HG03139 (cell line): ENCODE results near the gene ARL4A.
"Not testable (repeated sequence)": the region's sequence is repeated elsewhere in the genome, so short reads cannot be mapped to it uniquely, and the experiment has no call there.

Experiments
- ATAC-seq: cut with Tn5 transposase; IDR thresholded peaks from one replicate; pipeline ENCODE4 v1.9.1; 2021; ENCODE audit not compliant: unreplicated experiment

ARL4A gene, protein sequence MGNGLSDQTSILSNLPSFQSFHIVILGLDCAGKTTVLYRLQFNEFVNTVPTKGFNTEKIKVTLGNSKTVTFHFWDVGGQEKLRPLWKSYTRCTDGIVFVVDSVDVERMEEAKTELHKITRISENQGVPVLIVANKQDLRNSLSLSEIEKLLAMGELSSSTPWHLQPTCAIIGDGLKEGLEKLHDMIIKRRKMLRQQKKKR

DNA sequence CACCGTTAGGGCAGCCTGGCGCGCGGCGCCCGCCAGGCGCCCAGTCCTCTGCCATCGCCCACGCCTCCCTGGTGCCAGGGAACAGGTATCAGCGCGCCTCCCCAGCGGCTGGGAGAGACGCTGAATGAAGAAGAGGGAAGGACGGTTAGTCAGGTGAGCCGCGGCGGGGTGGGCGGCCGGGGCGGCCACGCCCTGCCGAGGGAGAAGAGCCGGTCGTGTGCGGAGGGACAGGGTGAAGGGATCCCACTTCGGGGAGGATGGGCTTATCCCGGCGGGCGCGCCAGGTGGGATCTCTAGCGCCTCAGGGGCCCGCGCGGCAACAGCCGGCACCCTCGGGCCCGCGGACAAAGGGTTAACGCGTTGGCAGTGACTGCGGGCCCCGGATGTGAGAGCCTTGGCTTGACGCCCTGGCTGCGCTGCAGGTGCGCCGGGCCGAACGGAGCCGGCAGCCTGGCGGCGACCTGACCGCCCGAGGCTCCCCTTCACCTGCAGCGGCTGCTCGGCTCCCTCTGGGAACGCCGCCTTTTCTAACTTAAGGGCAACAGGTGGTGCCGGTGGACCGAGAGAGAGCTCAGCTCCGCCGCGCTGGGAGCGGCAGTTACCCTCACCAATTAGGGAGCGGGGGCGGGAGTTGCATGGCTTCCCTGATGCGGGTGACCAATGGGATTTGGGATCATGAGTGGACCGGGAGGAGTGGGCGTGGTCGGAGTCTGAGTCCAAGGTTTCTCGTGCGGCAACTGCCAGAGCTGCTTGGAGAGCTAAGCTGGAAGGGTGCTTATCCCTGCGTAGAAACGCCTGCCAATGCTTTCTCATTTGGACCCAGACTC, at the start of gene ARL4A:
TSS of gene ARL4A (plus strand) at position 743 of the 827 bp plus-strand sequence. CDS start 622 bp downstream, outside the sequence.
- peak; percentile 77 for ATAC-seq

DNA sequence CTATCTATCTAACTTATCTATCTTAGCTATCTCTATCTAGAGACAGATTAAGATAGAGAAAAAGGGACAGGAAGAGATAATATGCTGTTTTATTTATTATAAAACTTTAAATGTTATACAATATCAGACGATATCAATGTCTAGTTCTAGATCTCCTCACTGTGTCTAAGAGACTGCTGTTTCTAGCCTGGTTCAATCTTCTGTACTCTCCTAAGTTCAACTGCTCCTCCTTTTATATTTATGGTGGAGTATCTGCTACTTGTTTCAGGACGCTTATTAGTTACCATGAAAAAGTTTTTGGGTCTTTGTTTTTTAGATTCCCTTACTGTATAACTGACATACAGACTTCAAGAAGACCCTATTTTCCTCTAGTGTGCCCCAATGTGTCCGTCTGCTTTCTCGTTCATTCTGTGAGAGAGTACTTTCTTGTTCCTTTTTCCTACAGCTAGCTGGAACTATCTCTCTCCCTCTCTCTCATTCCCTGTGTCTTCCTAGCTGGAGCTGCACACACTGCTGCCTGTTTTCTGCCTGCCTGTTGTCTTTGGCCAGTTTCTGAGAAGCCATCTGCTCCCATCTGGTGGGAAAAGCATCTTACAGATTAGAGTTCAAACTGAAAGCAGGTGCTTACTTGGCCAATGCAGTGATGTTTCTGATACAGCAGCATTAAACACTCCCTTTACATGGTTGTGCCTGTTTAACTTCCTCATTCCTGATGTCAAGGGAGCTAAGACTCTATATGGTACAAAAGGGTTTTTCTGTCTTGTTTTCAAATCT, 49.4 kb upstream of the ARL4A start:
- no peak for ATAC-seq

DNA sequence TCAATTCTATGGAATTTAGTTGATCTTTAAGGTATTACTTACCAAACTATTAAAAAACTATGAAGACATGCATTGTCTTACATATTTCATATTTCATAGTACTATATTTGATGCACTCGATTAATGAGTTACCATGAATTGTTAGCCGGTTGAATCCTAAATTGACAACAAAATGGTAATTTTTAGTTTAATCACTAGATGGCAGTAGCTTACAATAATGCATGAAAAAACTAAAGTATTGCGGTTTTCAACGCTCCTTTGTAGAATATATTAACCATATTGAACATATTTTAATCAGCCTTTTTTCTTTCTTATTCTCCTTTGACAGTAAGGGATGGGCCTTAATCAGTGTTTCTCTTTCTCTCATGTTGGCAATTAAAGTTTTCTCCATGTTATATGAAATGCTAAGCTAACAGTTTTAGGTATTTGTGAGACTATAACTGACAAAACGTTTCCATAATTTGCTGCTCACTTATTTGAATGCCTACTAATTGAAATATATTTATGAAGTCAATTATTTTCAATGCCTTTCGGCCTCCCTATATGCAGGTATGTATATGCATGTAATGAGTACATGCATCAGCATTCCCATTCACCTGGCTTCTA, 48.5 kb upstream of the ARL4A start:
- no peak for ATAC-seq

DNA sequence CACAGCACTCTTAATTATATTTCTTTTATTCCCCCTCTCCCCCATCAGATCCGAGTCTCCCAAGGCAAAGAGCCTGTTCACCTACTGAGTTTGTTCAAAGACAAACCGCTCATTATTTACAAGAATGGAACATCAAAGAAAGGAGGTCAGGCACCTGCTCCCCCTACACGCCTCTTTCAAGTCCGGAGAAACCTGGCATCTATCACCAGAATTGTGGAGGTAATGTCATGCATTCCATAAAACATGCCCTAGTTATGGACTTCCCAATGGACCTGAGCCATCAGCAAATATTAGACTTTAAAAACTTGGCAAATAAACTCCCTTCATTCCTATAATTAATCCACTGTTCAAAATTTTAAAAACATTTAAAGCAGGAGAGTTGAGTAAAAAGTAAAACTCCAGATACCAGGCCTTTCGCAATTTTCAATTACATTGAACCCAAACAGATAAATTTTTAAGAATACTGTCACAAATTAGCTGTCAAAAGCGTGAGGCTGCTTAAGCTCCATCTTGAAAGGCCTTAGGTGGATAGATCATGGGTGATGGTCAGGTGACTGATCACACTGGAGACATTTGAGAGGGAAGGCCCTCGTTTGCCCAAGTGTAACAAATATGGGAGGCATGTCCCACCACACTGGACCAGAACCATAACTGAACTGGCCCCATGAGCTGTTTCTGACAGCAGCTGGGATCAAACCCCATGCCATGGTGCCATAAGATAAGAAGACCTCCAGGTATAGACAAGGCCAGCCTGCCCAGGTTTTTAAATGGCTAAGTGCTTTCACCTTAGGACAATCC, 46.9 kb upstream of the ARL4A start:
- ATAC-seq = no peak

DNA sequence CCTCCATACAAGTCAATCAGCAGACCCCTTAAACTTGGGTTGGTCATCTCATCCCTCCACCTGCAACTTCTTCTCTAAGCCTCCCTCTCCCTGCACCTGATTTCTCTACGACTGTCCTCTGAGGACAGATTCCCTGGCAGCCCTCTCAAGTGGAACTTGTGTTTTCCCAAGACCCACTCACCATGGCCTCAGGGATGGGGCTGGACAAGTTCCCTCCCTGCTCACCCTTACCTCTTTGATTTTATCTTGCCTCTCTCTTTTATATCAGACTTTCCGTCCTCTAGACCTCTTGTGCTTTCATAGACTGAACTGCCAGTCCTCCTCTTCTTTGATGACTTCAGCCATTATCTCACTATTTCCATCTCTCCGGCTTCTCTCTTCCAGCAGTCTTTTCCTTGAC, 46.2 kb upstream of the ARL4A start:
- no peak for ATAC-seq

DNA sequence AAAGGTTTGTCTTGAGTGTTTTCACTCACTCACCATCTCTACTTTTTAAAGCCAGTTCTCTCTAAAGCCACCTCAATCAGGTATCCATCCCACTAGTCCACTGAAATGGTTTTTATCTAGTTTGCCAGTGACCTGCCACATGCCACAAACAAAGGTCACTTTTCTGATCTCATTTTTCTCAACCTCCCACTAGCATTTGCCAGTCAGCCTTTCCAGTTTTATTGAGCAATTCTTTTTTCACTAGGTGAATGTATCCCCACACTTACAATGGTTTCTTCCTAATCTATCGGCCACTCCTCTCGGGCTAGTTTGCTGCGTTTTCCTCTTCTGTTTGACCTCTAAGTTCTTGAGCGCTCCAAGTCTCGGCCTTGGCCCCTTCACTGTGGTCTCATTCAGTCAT, 44.9 kb upstream of the ARL4A start:
- ATAC-seq = no peak

DNA sequence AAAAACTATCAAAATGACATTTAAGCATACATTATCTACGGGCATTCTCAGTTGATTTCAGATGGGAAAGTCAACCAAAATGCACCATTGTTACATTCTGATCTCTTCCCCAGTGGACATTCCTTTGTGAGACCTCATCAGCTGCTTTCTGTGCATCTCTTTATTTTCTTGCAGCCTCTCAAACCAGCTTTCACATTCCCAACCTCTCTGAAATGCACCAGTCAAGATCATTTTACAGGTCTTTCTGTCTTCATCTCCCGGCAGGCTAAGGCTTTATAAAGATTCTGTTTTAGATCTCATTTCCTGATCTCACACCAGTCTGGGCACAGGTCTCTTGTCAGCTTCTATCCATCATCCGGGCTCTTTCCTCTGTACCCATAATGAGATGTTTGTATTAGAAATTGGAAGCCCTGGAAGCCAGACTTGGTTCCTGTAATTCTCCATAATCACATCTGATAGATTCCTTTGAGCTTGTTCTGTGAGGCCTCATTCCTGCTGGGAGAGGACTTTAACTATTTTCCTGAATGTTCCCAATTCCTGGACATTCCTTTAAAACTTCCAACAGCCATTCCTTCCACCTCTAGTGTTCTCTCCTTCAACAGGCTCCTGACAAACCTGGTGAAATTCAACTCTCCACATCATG, 44.3 kb upstream of the ARL4A start:
- ATAC-seq = no peak

DNA sequence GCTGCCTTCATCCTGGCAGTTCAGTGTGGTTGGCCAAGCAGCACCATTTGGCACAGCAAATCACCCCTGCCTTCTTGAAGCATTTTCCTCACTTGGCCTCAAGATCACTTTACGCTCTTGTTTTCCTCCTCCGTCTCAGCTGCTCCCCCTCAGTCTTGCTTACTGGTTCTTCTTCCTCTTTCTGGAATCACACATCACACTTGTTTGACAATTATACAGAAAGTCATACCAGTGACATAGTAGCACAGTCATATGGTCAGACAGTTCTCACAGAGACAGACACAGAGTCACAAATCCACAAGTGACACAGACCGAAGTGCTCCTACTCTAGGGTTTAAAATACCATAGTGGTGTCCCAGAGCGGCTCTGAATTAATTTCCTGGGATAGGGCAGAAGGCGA, 43.8 kb upstream of the ARL4A start:
- ATAC-seq = no peak

DNA sequence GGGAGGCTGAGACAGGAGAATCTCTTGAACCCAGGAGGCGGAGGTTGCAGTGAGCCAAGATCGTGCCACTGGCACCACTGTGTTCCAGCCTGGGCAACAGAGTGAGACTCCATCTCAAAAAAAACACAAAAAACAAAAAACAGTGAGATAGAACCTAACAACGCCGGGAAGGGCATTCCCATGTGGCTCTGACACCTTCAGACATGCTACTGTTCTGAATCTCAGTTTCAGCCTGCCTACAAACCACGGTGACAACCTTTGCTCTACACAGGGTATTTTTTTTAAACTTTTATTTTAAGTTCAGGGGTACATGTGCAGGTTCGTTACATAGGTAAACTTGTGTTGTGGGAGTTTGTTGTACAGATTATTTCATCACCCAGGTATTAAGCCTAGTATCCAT, 42.2 kb upstream of the ARL4A start:
- ATAC-seq = not testable (repeated sequence)

DNA sequence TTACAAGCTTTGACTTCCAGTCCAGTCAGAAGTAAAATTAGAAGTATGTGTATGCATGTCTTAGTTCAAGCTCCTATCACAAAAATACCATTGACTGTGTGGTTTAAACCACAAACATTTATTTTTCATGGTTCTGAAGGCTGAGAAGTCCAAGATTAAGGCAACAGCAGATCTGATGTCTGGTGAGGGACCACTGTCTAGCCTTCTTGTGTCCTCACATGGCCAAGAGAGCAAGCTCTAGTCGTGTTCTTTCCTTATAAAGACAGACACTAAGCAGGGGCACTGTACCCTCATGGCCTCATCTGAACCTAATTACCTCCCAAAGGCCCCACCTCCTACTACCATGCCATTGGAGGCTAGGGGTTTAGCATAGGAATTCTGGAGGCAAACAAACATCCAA, 41.3 kb upstream of the ARL4A start:
- no peak for ATAC-seq

DNA sequence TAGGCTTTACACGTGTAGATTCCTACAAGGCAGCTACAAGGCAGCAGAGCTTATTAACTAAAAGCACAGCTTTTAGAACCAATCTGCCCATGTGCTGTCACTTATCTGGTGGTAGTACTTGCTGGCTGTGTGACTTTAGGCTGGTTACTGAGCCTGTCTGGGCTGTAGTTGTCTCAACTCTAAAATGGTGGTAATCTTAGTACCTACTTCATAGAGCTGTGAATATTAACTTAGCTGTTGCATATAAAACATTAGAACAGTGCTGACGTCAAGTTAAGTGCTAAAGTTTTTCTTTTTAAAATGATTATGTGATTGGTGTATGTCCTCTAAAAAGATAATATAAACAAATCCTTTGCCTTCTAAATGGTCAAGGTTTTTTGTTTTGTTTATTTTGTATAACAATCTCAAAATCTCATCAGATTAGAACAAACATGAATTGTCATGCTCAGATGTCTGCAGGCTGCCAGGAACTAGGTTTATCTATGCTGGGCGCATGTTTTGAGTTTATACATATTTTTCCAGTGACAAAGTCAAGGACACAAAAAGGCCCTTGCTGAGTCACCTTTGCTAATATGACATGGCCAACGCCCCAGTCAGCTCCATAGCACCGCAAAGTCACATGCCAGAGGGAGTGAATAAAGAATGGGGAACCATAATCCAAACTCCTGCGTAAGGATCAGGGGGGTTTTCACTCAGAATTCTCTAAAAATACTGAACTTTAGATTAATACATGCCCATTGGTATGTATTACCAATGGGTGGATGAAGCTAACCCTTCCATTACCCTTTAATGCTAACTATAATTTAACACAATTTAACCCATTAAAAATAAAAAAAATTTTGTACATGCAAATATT, 39.8 kb upstream of the ARL4A start:
- ATAC-seq = no peak

DNA sequence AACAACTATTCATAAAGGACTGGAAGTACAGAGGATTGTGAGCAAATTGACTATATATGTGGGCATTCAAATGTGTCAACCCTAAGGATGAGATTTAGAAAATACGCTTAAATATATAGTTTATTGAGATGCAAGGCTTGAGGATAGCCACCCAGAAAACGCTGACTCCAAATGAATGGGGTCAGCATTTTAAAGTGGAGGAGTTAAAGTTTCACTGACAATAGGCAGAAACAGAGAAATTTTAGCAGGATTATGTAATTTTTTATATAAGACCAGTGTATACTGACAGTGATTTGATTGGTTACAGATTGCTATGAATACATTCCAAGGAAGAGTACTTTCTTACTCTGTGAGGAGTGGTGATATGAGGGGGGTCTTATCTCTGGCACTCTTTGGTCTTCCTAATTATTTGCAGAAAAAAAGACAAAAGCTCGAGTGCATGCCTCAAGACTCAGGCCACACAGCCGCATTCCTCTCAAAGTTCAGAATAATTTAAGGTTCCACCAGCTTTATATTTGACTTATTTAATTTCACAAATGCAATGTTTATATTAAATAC, 38.6 kb upstream of the ARL4A start:
- ATAC-seq = no peak

DNA sequence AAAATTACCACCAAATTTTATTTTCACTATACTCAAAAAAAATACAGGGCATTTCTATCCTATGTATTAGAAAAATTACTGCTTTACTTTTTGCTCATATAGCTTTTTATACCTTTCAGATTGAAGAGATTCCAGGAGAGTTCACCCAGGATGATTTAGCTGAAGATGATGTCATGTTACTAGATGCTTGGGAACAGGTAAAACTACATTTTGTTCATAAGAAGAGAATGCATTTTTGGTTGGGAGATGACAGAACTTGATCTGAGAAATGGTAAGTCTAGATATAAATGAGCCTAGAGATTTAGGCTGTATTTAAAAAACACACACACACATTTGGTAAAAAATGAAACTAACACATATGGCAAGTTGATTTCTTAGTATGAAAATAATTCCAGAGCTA, 38.1 kb upstream of the ARL4A start:
- no peak for ATAC-seq

DNA sequence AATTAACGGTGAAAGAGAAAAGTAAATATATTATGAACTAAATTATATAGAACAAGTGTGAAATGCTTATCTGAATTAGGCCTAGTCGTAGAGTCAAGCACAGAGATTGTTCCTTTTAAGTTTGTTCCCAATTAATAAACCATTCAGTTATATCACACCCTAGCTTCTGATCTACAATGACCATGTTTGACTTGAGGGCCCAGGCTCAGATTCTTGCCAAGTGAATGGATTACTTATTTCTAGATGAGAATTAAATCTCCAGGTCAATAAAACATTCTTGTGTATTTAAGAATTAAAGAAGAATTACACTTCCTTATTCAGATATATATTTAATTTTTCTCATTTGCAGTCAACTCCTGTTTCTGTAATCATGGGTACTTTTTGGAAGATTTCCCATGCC, 37.4 kb upstream of the ARL4A start:
- ATAC-seq = no peak

DNA sequence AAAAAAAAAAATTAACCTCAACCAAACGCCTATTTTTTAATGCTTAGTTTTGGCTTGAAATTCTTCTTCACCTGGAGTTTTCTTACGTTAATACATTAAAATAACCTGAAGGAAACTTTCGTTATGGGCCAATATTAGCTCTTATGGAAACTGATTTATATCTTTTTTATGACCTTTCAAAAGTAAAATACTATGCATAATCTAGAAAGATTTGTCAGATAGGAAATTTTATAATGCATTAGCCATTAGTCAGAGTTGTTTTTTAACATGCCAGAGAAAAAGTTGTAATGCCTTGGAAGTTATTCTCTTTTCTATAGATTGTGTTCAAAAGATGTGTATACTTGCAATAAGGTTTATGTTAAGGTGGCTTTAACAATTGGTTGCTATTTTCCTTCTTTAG, 34.3 kb upstream of the ARL4A start:
- ATAC-seq = no peak

DNA sequence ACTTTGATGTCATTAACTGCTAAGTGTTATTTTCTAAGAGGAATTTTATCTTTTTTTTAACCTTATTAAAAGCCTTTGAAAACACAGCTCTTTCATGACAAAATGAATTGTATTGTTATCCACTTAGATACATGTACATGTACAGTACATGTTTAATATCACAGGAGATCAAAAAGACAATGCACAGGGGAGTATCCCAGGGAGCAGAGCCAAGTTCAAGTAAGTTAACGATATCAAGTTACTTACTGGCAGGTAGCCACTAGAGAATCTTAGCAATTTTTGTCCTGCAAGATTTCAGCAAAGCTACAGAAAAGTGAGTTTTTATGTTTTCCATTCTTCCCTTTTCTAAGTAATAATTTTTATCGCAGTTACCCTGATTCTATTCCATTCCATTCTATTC, 33.9 kb upstream of the ARL4A start:
- ATAC-seq = no peak

DNA sequence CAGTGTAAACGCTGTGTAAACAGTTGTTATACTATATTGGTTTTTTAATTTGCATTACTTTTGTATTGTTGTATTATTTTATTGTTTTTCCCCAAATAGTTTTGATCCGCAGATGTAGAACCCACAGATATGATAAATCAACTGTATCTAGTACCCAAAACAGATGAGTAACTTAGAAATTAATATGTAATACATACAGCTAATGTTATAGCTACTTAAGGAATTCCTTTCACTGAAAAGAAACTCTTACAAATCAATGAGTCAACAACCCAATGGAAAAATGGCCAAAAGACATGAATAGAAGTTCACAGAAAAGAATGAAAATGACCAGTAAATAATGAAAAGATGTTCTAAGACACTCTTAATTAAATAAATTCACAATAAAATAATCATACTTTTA, 32.3 kb upstream of the ARL4A start:
- ATAC-seq = no peak

DNA sequence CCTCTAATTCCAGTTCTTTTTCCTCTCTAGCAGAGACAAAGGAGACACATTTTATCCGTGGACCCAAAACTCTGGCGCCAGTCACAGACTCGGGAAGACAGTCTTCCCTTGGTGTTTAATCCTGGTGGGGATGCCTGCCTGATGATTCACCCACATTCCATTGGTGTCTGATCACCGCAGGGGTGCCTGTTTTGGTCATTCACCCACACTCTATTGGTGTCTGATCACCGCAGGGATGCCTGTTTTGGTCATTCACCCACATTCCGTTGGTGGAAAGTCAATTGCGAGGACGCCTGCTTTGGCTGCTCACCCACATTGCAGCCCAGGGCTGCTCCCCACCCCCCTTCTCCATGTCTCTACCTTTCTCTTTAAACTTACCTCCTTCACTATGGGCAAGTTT, 27.0 kb upstream of the ARL4A start:
- not testable (repeated sequence) for ATAC-seq

DNA sequence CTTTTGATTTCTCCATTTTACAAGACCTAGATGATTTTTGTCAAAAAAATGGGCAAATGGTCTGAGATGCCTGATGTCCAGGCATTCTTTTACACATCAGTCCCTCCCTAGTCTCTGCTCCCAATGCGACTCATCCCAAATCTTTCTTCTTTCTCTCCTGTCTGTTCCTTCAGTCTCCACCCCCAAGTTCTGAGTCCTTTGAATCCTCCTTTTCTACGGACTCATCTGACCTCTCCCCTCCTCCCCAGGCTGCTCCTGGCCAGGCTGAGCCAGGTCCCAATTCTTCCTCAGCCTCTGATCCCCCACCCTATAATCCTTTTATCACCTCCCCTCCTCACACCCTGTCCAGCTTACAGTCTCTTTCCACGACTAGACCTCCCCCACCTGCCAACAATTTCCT, 26.4 kb upstream of the ARL4A start:
- ATAC-seq = not testable (repeated sequence)
